Measurements from ENCODE around the gene ATG13.
A peak's percentile ranks its signal among the peaks of the same experiment; 100 is the strongest.

ATG13 gene

GRCh38 chr11:46601129-46601528 is 16.2 kb upstream of the ATG13 start:
- Histone ChIP-seq H3K4me2 (ENCODE audit: low read length) (no peak overlapping the region), H3K9me2 (replicated peaks; ENCODE audit: control insufficient read depth, low read length) (no peaks in the 10 kb centered on the region), H3K36me3 (ENCODE audit: control insufficient read depth, low read length) (peaks cover 5% of the 10 kb centered on the region), H3K27me3 (ENCODE audit: control insufficient read depth, low read length) (no peaks in the 10 kb centered on the region), H3K4me1 (ENCODE audit: control insufficient read depth, low read length) (peaks cover 28% of the 10 kb centered on the region), H3K79me2 (ENCODE audit: control insufficient read depth, low read length) (no peaks in the 10 kb centered on the region), H4K20me1 (ENCODE audit: control insufficient read depth, insufficient read depth, low read depth, low read length) (no peaks in the 10 kb centered on the region), H3K9me3 (ENCODE audit: control insufficient read depth, insufficient read depth, low read length) (no peaks in the 10 kb centered on the region), H3K4me3 (ENCODE audit: low read length) (no peak overlapping the region), H3F3A (ENCODE audit: control insufficient read depth, insufficient read depth) (peaks cover 5% of the 10 kb centered on the region; the same call in 1 of the 2 replicates), H3K27ac (ENCODE audit: low read depth, low read length) (no peak overlapping the region)
- no peak for TF ChIP-seq CTCF (IDR thresholded peaks at IDR 0.05; ENCODE audit: low read depth, low read length, poor library complexity, severe bottlenecking)
- TF ChIP-seq EZH2phosphoT487 (IDR thresholded peaks at IDR 0.05; ENCODE audit: borderline replicate concordance, low read length): no peak

- peak overlapping the region; percentile 23 for H3K4me2 ChIP-seq (ENCODE audit: low read length)
- no peak overlapping the region for H3K4me3 ChIP-seq (ENCODE audit: low read length)
- H3K4me1 ChIP-seq (ENCODE audit: control insufficient read depth, low read length): peaks cover 28% of the 10 kb centered on the region
- peaks cover 5% of the 10 kb centered on the region for H3K36me3 ChIP-seq (ENCODE audit: control insufficient read depth, low read length)
- peaks cover 5% of the 10 kb centered on the region; the same call in 1 of the 2 replicates for H3F3A ChIP-seq (ENCODE audit: control insufficient read depth, insufficient read depth)
- H3K27ac ChIP-seq (ENCODE audit: low read depth, low read length): no peak overlapping the region
- H3K9me3 ChIP-seq (ENCODE audit: control insufficient read depth, insufficient read depth, low read length): no peaks in the 10 kb centered on the region
- no peaks in the 10 kb centered on the region for H3K27me3 ChIP-seq (ENCODE audit: control insufficient read depth, low read length)
- H3K79me2 ChIP-seq (ENCODE audit: control insufficient read depth, low read length): no peaks in the 10 kb centered on the region
- H4K20me1 ChIP-seq (ENCODE audit: control insufficient read depth, insufficient read depth, low read depth, low read length): no peaks in the 10 kb centered on the region
- H3K9me2 ChIP-seq (replicated peaks; ENCODE audit: control insufficient read depth, low read length): no peaks in the 10 kb centered on the region
- no peak for TF ChIP-seq EZH2phosphoT487 (IDR thresholded peaks at IDR 0.05; ENCODE audit: borderline replicate concordance, low read length)
Measured at GRCh38 chr11:46603704-46604308, 13.5 kb upstream of the ATG13 start.

- H3K79me2 ChIP-seq (ENCODE audit: control insufficient read depth, low read length): no peaks in the 10 kb centered on the region
- H3K27ac ChIP-seq (ENCODE audit: low read depth, low read length): no peak overlapping the region
- TF ChIP-seq EZH2phosphoT487 (IDR thresholded peaks at IDR 0.05; ENCODE audit: borderline replicate concordance, low read length): no peak
- TF ChIP-seq CTCF (IDR thresholded peaks at IDR 0.05; ENCODE audit: low read depth, low read length, poor library complexity, severe bottlenecking): no peak
- peaks cover 5% of the 10 kb centered on the region for H3K36me3 ChIP-seq (ENCODE audit: control insufficient read depth, low read length)
- peaks cover 28% of the 10 kb centered on the region for H3K4me1 ChIP-seq (ENCODE audit: control insufficient read depth, low read length)
- no peaks in the 10 kb centered on the region for H3K27me3 ChIP-seq (ENCODE audit: control insufficient read depth, low read length)
- H4K20me1 ChIP-seq (ENCODE audit: control insufficient read depth, insufficient read depth, low read depth, low read length): no peaks in the 10 kb centered on the region
- H3K4me2 ChIP-seq (ENCODE audit: low read length): no peak overlapping the region
- H3K4me3 ChIP-seq (ENCODE audit: low read length): no peak overlapping the region
- H3K9me2 ChIP-seq (replicated peaks; ENCODE audit: control insufficient read depth, low read length): no peaks in the 10 kb centered on the region
- peaks cover 5% of the 10 kb centered on the region; the same call in 1 of the 2 replicates for H3F3A ChIP-seq (ENCODE audit: control insufficient read depth, insufficient read depth)
- no peaks in the 10 kb centered on the region for H3K9me3 ChIP-seq (ENCODE audit: control insufficient read depth, insufficient read depth, low read length)
Measured at GRCh38 chr11:46604796-46605195, 12.6 kb upstream of the ATG13 start.

GRCh38 chr11:46607516-46607915 is 9.8 kb upstream of the ATG13 start:
- TF ChIP-seq CTCF (IDR thresholded peaks at IDR 0.05; ENCODE audit: low read depth, low read length, poor library complexity, severe bottlenecking) (no peak), EZH2phosphoT487 (IDR thresholded peaks at IDR 0.05; ENCODE audit: borderline replicate concordance, low read length) (no peak)
- H3K4me2 ChIP-seq (ENCODE audit: low read length): no peak overlapping the region
- H3K4me3 ChIP-seq (ENCODE audit: low read length): no peak overlapping the region
- no peaks in the 10 kb centered on the region for H4K20me1 ChIP-seq (ENCODE audit: control insufficient read depth, insufficient read depth, low read depth, low read length)
- H3K9me3 ChIP-seq (ENCODE audit: control insufficient read depth, insufficient read depth, low read length): no peaks in the 10 kb centered on the region
- H3K27ac ChIP-seq (ENCODE audit: low read depth, low read length): no peak overlapping the region
- no peaks in the 10 kb centered on the region for H3F3A ChIP-seq (ENCODE audit: control insufficient read depth, insufficient read depth)
- peaks cover 19% of the 10 kb centered on the region for H3K4me1 ChIP-seq (ENCODE audit: control insufficient read depth, low read length)
- no peaks in the 10 kb centered on the region for H3K27me3 ChIP-seq (ENCODE audit: control insufficient read depth, low read length)
- no peaks in the 10 kb centered on the region for H3K9me2 ChIP-seq (replicated peaks; ENCODE audit: control insufficient read depth, low read length)
- H3K79me2 ChIP-seq (ENCODE audit: control insufficient read depth, low read length): no peaks in the 10 kb centered on the region; the same call in 1 of the 2 replicates
- peaks cover 5% of the 10 kb centered on the region for H3K36me3 ChIP-seq (ENCODE audit: control insufficient read depth, low read length)
